ENCODE data around the gene MTG1.
"Not testable (repeated sequence)": the region's sequence is repeated elsewhere in the genome, so short reads cannot be mapped to it uniquely, and the experiment has no call there.

The MTG1 gene

GRCh38 chr10:133377025-133377817 is 16.7 kb upstream of the MTG1 start:
- DNase-seq (ENCODE audit: extremely low read depth in 1 of 2, low read depth in 1 of 2): no peak

DNA sequence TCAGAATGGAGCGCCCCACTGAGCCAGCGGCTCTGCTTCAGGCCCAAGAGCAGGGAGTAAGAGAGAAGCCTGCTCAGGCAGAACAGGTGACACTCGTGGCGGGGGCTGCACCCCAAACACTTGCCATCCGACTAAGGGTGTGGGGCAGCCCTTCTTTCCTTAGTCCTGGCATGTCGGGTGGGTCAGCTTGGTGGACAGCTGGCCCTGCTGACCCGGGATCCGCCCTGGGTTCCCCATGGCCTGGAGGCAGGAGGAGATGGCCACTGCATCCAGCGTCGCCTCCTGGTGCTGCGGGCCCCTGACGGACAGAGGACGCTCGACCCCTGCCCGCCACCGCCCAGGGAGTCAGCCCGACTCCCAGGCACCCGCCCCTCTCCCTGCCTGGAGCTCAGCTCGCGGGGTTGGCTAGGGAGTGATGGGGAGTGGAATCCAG is 16.1 kb upstream of the MTG1 start:
- no peak for DNase-seq (ENCODE audit: extremely low read depth in 1 of 2, low read depth in 1 of 2)

GRCh38 chr10:133378251-133379096 is 15.5 kb upstream of the MTG1 start:
- DNase-seq (ENCODE audit: extremely low read depth in 1 of 2, low read depth in 1 of 2): no peak

DNA sequence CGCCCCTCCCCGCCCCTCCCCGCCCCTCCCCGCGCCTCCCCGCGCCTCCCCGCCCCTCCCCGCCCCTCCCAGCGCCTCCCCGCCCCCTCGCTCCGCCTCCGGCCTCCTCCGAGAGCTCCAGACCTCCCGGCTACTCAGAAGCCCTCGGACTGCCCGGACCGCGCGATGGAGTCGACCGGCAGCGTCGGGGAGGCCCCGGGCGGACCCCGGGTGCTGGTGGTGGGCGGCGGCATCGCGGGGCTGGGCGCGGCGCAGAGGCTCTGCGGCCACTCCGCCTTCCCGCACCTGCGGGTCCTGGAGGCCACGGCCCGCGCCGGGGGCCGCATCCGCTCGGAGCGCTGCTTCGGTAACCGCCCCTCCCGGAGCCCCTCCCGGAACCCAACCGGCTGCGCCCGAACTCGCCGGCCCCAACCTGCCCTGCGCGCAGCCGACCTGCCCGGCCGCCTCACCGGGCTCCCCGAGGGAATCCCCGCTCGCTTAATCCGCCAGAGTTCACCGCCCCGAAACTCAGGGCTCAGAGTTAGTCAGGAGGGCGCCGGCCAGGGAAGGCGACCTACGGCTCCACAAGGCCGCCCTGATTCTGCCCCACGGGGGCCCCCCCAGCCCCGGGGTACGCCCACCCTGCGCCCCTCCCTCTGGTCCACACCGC is 14.7 kb upstream of the MTG1 start, which contains the start of gene PAOX:
PAOX (plus strand) TSS at position 111 of the 649 bp plus-strand sequence; CDS start at position 166, 55 bp downstream.
- no peak for DNase-seq (ENCODE audit: extremely low read depth in 1 of 2, low read depth in 1 of 2)

DNA sequence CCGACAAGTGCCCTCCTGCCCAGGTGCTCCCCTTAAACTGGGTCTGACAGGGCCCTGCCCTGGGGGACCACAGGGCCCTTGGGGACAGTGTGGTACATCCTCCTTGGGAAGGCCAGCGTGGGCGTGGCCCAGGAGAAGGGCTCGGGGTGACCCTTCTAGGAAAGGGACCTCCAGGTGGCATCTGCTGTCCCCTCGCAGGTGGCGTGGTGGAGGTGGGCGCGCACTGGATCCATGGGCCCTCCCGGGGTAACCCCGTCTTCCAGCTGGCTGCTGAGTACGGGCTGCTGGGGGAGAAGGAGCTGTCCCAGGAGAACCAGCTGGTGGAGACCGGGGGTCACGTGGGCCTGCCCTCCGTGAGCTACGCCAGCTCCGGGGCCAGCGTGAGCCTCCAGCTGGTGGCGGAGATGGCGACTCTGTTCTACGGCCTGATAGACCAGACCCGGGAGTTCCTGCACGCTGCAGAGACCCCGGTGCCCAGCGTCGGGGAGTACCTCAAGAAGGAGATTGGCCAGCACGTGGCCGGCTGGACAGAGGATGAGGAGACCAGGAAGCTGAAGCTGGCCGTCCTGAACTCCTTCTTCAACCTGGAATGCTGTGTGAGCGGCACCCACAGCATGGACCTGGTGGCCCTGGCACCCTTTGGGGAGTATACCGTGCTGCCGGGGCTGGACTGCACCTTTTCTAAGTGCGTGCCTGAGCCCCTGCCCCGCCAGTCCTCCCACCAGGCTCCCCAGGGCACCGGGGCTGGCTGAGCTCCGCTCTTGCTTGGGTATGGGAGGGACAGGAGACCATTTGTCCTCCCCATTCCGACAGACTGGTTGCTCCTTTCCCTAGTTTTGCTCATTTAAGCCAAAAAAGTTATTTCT is 13.9 kb upstream of the MTG1 start:
- DNase-seq (ENCODE audit: extremely low read depth in 1 of 2, low read depth in 1 of 2): no peak

DNA sequence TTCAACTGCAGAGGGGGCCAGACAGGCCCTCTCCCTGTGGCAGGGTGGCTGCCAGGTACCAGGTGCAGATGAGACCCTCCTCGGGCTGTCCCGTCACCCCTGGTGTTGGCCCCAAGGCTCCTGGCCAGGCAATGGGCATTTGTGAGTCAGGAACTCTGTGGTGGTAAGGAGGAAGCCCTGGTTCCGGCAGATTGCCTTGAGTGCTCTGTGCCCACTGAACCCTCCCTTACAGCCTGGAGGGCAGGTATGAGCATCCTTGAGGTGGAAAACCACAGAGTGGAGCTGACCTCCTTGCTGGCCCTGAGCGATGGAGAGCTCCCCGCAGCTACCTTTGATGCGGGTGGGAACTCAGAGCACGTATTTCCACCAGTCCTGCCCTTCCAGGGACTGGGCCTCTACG is 12.9 kb upstream of the MTG1 start:
- DNase-seq (ENCODE audit: extremely low read depth in 1 of 2, low read depth in 1 of 2): no peak

GRCh38 chr10:133383551-133383950 is 10.4 kb upstream of the MTG1 start:
- no peak for DNase-seq (ENCODE audit: extremely low read depth in 1 of 2, low read depth in 1 of 2)

- no peak for DNase-seq (ENCODE audit: extremely low read depth in 1 of 2, low read depth in 1 of 2)
These were observed 9.9 kb upstream of the MTG1 start for GRCh38 chr10:133384071-133384470.

DNA sequence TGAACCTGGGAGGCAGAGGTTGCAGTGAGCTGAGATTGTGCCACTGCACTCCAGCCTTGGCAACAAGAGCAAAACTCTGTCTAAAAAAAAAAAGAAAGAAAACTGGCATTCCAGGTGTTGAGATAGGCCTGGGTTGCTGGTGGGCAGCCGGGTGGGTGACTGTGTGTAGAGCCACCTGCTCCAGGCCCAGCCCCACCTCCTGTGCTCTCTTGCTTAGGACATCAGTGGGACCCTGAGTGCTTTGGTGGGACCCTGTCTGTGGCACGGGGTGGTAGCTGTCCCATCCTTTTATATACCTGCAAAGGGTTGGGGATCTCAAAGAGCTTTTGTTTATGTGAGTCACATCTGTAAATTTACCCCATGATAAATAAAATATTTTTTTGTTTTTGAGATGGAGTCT is 8.7 kb upstream of the MTG1 start:
- no peak for DNase-seq (ENCODE audit: extremely low read depth in 1 of 2, low read depth in 1 of 2)

DNA sequence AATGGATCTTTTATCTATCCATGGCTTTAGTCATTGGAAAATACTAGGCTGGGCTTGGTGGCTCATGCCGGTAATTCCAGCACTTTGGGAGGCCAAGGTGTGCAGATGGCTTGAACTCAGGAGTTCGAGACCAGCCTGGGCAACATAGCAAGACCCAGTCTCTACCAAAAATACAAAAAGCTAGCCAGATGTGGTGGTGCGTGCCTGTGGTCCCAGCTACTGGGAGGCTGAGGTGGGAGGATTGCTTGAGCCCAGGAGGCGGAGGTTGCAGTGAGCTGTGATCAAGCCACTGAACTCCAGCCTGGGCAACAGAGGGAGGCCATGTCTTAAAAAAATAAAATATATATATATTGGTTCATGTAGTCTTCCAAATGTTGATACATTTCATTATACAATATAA is 7.0 kb upstream of the MTG1 start:
- DNase-seq (ENCODE audit: extremely low read depth in 1 of 2, low read depth in 1 of 2): not testable (repeated sequence)

DNA sequence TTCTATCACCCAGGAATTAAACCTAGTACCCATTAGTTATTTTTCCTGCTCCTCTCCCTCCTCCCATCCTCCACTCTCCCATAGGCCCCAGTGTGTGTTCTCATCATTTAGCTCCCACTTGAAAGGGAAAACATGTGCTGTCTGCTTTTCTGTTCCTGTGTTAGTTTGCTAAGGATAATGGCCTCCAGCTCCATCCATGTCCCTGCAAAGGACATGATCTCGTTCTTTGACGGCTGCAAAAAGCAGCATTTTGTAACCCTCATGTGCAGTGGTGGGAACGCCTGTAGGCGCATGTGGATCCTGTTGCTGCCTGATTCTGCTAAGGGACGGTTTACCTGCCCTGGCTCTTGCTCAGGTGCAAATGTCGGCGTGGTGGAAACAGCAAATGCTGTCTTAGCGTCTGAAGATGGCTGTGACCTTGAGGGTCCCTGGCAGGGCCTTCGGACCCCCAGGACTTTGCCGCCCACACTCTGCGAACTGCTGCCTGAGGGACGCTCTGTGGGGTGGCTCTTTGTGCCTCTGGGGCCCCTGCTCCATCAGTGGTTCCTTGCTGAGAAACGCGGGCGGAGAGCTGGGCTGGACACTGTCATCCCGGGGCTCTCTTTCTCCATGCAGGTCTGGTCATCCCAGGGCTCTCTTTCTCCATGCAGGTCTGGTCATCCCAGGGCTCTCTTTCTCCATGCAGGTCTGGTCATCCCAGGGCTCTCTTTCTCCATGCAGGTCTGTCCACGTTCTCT is 5.6 kb upstream of the MTG1 start:
- no peak for DNase-seq (ENCODE audit: extremely low read depth in 1 of 2, low read depth in 1 of 2)

DNA sequence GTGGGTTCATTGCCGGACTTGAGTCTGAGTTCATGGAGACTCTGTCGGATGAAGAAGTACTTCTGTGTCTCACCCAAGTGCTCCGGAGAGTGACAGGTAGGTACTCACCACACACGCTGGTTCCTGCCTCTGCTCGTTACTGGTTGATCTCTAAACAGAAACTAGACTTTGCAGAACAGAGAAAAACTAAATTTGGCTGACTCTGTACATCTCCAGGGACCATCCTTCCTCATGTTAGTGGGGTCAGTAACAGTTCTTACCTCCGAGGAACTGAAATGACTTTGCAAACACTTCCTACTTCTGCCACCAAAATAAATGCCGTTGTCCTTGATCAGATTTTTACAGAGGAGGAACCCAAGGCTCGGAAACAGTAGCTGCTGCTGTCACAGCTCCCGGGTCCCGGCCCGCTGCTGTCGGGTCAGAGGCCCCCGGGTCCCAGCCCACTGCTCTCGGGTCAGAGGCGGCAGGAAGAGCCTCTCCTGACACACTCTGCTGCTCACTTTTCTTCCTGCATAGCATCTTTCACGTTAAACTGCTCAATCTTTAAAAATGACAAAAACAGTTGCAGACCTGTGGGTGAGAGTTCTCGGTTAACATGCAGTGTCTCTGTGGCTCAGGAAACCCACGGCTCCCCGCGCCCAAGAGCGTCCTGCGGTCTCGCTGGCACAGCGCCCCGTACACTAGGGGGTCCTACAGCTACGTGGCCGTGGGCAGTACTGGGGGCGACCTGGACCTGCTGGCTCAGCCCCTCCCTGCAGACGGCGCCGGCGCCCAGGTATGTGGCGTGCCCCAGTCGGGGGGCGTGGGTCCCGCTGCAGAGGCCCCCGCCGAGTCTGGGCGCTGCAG is 4.8 kb upstream of the MTG1 start:
- no peak for DNase-seq (ENCODE audit: extremely low read depth in 1 of 2, low read depth in 1 of 2)

DNA sequence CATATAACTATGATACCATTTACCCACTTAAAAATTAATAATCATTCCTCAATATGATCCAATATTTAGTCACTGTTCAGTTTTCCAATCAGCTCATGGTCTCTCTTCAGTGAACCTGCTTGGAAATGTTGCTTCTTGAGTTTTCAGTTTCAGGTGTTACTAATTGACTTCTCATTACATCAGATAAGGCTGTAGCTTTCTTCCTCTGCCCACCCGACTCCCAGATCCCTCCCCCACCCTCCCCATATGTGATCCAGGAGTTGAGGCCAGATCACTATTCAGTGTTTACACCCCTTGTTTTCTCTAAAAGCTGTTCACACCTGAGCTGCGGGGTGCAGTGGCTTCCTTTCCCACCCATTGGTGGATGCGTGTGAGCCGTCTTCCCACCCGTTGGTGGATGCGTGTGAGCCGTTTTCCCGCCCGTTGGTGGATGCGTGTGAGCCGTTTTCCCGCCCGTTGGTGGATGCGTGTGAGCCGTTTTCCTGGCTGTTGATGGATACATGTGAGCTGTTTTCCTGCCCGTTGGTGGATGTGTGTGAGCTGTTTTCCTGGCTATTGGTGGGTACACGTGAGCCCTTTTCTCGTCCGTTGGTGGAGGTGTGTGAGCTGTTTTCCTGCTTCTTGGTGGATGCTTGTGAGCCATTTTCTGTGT is 3.2 kb upstream of the MTG1 start:
- DNase-seq (ENCODE audit: extremely low read depth in 1 of 2, low read depth in 1 of 2): no peak

GRCh38 chr10:133391249-133391635 is 2.7 kb upstream of the MTG1 start:
- DNase-seq (ENCODE audit: extremely low read depth in 1 of 2, low read depth in 1 of 2): no peak

GRCh38 chr10:133391761-133392518 is 2.0 kb upstream of the MTG1 start:
- DNase-seq (ENCODE audit: extremely low read depth in 1 of 2, low read depth in 1 of 2): peak in 1 of 2 donors; percentile 64

DNA sequence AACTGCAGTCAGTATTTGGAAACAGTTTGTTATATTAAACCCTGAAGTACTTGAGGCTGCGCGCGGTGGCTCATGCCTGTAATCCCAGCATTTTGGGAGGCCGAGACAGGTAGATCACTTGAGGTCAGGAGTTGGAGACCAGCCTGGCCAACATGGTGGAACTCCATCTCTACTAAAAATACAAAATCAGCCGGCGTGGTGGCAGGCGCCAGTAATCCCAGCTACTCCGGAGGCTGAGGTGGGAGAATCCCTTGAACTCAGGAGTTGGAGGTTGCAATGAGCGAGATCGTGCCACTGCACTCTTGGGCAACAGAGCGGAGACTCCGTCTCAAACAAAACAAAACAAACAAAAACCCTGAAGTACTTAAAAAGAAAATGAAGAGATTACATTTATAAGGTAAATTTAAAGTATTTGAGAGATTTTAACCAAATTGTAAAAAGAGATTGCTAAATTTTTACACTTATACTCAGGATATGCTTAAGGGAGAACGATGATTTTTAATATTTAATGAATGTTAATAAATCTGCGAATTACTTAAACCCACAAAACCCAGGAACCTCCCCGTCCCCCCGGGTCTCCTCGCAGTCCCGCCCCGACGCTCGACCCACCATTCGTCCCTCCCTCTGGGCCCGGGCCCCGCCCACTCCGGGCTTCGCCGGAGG is 425 bp upstream of the MTG1 start:
- DNase-seq (ENCODE audit: extremely low read depth in 1 of 2, low read depth in 1 of 2): no peak

- no peak for DNase-seq (ENCODE audit: extremely low read depth in 1 of 2, low read depth in 1 of 2)
These were observed 854 bp downstream of the MTG1 start for GRCh38 chr10:133394801-133395221.
